ENCODE results near the gene EIF3D. TPM values are rescaled to one million over a fixed set of nuclear protein-coding genes. Genes with fewer than 3 reads are reported as not detected.

Gene EIF3D
- total and polyA plus RNA-seq, 2 of the 4 experiments (the other 2 are of a cell fraction), result 339 to 746 TPM

DNA sequence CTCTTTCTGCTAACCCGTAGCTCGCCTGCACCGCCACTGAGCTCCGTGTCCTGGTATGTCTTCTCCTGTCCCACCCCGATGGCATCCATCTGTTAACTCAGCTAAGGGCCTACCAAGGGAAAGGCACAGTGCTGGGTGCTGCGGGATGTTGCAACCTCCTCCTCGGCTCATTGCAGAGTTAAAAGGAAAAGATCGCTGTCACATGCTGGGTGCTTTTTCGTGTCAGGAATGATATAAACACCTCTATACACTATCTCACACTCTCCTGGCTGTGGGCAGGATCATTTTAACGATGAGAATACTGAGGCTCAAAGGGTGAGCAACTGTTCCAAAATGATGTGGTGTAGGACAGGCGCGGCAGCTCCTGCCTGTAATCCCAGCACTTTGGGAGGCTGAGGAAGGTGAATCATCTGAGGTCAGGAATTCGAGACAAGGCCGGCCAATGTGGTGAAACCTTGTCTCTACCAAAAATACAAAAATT, 57.6 kb downstream of the EIF3D start:
- CTCF ChIA-PET, result interaction anchor here (1.0 to 3.8 kb wide), 10 partner anchors 17 to 175 kb away, joined by 3 to 17 read pairs (median 6); partner anchors contain the start of gene MYH9
- peak overlapping the region; percentile 97 for H3K23ac ChIP-seq (ENCODE audit: low read depth, low read length)
- H2BK15ac ChIP-seq (ENCODE audit: low read depth, low read length), result peak overlapping the region; percentile 90; the same call in 2 of the 3 replicates
- peak overlapping the region; percentile 19; the same call in 1 of the 2 replicates for H3K4me2 ChIP-seq (ENCODE audit: low read depth, low read length)
- H3K4me3 ChIP-seq (ENCODE audit: insufficient read depth, low read depth, low read length), result no peak overlapping the region
- peak overlapping the region; percentile 99 for H2AK5ac ChIP-seq (ENCODE audit: low read depth, low read length)
- peaks cover 29% of the 10 kb centered on the region for H3K36me3 ChIP-seq (ENCODE audit: control insufficient read depth, insufficient read depth, low read length)
- peaks cover 28 to 73% of the 10 kb centered on the region in 2 experiments for H3K79me1 ChIP-seq (ENCODE audit: low read depth in 1 of 2, low read length in 2 of 2)
- peak overlapping the region; percentile 43; the same call in 1 of the 2 replicates for H3K9ac ChIP-seq (ENCODE audit: low read depth, low read length)
- no peak for TF ChIP-seq MXI1 (IDR thresholded peaks at IDR 0.05; ENCODE audit: borderline replicate concordance, low read depth, low read length)
- TF ChIP-seq RAD21 (IDR thresholded peaks at IDR 0.05; ENCODE audit: low read length), result no peak
- TF ChIP-seq, protein P1, sequence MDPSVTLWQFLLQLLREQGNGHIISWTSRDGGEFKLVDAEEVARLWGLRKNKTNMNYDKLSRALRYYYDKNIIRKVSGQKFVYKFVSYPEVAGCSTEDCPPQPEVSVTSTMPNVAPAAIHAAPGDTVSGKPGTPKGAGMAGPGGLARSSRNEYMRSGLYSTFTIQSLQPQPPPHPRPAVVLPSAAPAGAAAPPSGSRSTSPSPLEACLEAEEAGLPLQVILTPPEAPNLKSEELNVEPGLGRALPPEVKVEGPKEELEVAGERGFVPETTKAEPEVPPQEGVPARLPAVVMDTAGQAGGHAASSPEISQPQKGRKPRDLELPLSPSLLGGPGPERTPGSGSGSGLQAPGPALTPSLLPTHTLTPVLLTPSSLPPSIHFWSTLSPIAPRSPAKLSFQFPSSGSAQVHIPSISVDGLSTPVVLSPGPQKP (IDR thresholded peaks at IDR 0.05; ENCODE audit: borderline replicate concordance, low read depth, low read length), result no peak
- peak; percentile 22; the same call in 1 of the 2 replicates for TF ChIP-seq BHLHE40 (IDR thresholded peaks at IDR 0.05; ENCODE audit: low read depth, low read length)
- TF ChIP-seq SMC3 (IDR thresholded peaks at IDR 0.05; ENCODE audit: low read depth, low read length), result no peak
- TF ChIP-seq CHD1 (IDR thresholded peaks at IDR 0.05; ENCODE audit: low read depth, low read length), result no peak
- TF ChIP-seq NFE2L2 (IDR thresholded peaks at IDR 0.05; ENCODE audit: low read depth, low read length), result no peak
- TF ChIP-seq, protein P2, sequence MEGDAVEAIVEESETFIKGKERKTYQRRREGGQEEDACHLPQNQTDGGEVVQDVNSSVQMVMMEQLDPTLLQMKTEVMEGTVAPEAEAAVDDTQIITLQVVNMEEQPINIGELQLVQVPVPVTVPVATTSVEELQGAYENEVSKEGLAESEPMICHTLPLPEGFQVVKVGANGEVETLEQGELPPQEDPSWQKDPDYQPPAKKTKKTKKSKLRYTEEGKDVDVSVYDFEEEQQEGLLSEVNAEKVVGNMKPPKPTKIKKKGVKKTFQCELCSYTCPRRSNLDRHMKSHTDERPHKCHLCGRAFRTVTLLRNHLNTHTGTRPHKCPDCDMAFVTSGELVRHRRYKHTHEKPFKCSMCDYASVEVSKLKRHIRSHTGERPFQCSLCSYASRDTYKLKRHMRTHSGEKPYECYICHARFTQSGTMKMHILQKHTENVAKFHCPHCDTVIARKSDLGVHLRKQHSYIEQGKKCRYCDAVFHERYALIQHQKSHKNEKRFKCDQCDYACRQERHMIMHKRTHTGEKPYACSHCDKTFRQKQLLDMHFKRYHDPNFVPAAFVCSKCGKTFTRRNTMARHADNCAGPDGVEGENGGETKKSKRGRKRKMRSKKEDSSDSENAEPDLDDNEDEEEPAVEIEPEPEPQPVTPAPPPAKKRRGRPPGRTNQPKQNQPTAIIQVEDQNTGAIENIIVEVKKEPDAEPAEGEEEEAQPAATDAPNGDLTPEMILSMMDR (conservative IDR thresholded peaks at IDR 0.05; ENCODE audit: low read depth, low read length), result no peak
- peak; percentile 65 for TF ChIP-seq CEBPB (IDR thresholded peaks at IDR 0.05; ENCODE audit: low read depth, low read length)
- peak overlapping the region; percentile 95 for H2BK20ac ChIP-seq (ENCODE audit: low read depth, low read length)
- peak overlapping the region; percentile 100 for H2BK120ac ChIP-seq (ENCODE audit: low read depth, low read length)
- no peaks in the 10 kb centered on the region for H3K9me3 ChIP-seq (ENCODE audit: control insufficient read depth, insufficient read depth, low read length)
- POLR2A ChIA-PET (ENCODE audit: unreplicated experiment), result interaction anchor here (0.6 to 4.9 kb wide), 4 partner anchors 53 to 140 kb away, joined by 3 to 30 read pairs (median 10); partner anchors contain the start of gene MYH9
- peaks cover 35% of the 10 kb centered on the region for H3K4me1 ChIP-seq (ENCODE audit: control insufficient read depth, insufficient read depth, low read length)
- peak overlapping the region; percentile 94 for H2BK5ac ChIP-seq (ENCODE audit: low read depth, low read length, poor library complexity, severe bottlenecking)
- peak overlapping the region; percentile 63; the same call in 1 of the 2 replicates for H3K56ac ChIP-seq (ENCODE audit: extremely low read depth, insufficient read depth, low read length)
- H3K27ac ChIP-seq (ENCODE audit: insufficient read depth, low read length), result peak overlapping the region; percentile 59
- peak overlapping the region; percentile 93 for H2AK9ac ChIP-seq (replicated peaks; ENCODE audit: low read depth, low read length, poor library complexity)
- H3K27me3 ChIP-seq (ENCODE audit: control insufficient read depth, insufficient read depth, low read length), result no peaks in the 10 kb centered on the region
- dilution Hi-C loops (cut with HindIII; ENCODE audit: low sequenced_read_pairs, unreplicated experiment), result no loop called here
- ATAC-seq (ENCODE audit: low read depth) (no peak), DNase-seq (peak; percentile 60)
- H3K14ac ChIP-seq (replicated peaks; ENCODE audit: low read depth, low read length), result peak overlapping the region; percentile 100
- in situ Hi-C loops (cut with MboI; ENCODE audit: low sequenced_read_pairs), result no loop called here
- H3K18ac ChIP-seq (ENCODE audit: low read depth, low read length), result peak overlapping the region; percentile 71
- H3K9me1 ChIP-seq (ENCODE audit: insufficient read depth, low read length), result peaks cover 27% of the 10 kb centered on the region
- peaks cover 19% of the 10 kb centered on the region for H4K20me1 ChIP-seq (ENCODE audit: insufficient read depth, low read length)
- H4K8ac ChIP-seq (ENCODE audit: low read depth in 2 of 2, low read length in 2 of 2), result peak overlapping the region; percentile 52 to 87; a peak in 3 of 4 replicates
- H2AFZ ChIP-seq (replicated peaks; ENCODE audit: low read length, poor library complexity), result peak overlapping the region; percentile 3
- BruUV-seq (replicated peaks), result no TSS peak
- intact Hi-C loops (cut with micrococcal nuclease), result loop anchor here (2.0 kb wide), 1 partner anchor 143 kb away; no protein-coding TSS in a partner anchor
- WGBS, 2 experiments (ENCODE audit: extremely low coverage in 2 of 2, insufficient read length in 1 of 2), result 79% methylated on average over 6 of the region's 14 CpGs; no CpG with 5 or more reads in 1 of the 2 experiments
- peak overlapping the region; percentile 100 for H3K4ac ChIP-seq (ENCODE audit: low read depth, low read length)
- peak overlapping the region; percentile 47 for H4K5ac ChIP-seq (ENCODE audit: low read depth, low read length)
- peak overlapping the region; percentile 94 for H4K91ac ChIP-seq (ENCODE audit: insufficient read depth, low read depth, low read length)

Measured in IMR-90 (cell line).